Astrocyte (in vitro differentiated cells and primary cell): ENCODE measurements around the gene VPS72.

ENCODE experiments used
- EZH2 ChIP-seq: IDR thresholded peaks from 2 replicates; pipeline ENCODE4 v1.6.1; 2012; ENCODE audit warnings: mild to moderate bottlenecking, low read length, inconsistent platforms; ENCODE audit not compliant: insufficient read depth
- TF ChIP-seq, protein P1 (sequence below): IDR thresholded peaks from 2 replicates; pipeline ENCODE4 v1.5.1; 2011; ENCODE audit warnings: low read depth, mild to moderate bottlenecking, inconsistent platforms, low read length, moderate library complexity; ENCODE audit not compliant: insufficient read depth

DNA sequence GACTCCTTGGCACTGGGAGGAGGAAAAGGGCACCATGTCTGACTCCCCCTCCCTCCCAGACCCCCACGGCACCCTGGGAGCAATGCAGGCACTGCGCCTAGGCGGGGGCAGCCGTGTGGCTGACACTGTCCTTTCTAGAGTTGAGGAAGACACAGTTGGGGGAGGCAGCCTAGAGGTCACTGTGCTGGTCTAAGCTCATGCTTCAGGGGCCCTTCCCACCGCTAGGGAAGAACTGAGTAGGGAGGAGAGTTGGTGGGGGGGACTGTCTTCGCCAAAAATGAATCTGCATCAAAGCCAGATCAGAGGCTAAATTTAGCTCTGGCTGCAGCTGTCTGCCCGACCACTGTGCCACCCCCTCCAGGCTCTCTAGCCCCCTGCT, 47.0 kb downstream of the VPS72 start:
- TF ChIP-seq EZH2 = no peak
- TF ChIP-seq, protein P1, sequence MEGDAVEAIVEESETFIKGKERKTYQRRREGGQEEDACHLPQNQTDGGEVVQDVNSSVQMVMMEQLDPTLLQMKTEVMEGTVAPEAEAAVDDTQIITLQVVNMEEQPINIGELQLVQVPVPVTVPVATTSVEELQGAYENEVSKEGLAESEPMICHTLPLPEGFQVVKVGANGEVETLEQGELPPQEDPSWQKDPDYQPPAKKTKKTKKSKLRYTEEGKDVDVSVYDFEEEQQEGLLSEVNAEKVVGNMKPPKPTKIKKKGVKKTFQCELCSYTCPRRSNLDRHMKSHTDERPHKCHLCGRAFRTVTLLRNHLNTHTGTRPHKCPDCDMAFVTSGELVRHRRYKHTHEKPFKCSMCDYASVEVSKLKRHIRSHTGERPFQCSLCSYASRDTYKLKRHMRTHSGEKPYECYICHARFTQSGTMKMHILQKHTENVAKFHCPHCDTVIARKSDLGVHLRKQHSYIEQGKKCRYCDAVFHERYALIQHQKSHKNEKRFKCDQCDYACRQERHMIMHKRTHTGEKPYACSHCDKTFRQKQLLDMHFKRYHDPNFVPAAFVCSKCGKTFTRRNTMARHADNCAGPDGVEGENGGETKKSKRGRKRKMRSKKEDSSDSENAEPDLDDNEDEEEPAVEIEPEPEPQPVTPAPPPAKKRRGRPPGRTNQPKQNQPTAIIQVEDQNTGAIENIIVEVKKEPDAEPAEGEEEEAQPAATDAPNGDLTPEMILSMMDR = no peak
